Measurements from ENCODE around the gene AJM1.
"Not testable (repeated sequence)": the region's sequence is repeated elsewhere in the genome, so short reads cannot be mapped to it uniquely, and the experiment has no call there.

AJM1 gene

DNA sequence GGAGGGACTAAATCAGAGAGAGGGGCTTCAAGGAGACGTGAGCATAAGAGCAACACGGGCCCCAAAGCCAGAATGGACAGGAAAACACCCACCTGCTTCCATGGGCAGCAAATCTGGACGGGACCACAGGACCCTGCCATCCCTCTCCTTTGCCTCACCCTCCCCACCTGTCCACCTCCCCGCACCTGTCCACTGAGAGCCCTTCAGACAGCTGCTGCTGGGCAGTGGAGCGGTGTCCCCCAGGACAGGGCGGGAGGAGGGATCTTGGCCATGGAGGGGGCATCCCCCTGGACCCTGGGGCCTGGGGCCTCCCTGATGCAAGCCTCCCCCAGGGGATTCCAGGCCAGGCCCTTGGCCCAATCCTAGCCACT, 43.6 kb upstream of the AJM1 start:
- no peak for DNase-seq (ENCODE audit: low read depth)
- TF ChIP-seq, protein P1, sequence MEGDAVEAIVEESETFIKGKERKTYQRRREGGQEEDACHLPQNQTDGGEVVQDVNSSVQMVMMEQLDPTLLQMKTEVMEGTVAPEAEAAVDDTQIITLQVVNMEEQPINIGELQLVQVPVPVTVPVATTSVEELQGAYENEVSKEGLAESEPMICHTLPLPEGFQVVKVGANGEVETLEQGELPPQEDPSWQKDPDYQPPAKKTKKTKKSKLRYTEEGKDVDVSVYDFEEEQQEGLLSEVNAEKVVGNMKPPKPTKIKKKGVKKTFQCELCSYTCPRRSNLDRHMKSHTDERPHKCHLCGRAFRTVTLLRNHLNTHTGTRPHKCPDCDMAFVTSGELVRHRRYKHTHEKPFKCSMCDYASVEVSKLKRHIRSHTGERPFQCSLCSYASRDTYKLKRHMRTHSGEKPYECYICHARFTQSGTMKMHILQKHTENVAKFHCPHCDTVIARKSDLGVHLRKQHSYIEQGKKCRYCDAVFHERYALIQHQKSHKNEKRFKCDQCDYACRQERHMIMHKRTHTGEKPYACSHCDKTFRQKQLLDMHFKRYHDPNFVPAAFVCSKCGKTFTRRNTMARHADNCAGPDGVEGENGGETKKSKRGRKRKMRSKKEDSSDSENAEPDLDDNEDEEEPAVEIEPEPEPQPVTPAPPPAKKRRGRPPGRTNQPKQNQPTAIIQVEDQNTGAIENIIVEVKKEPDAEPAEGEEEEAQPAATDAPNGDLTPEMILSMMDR (IDR thresholded peaks at IDR 0.05; ENCODE audit: control insufficient read depth, insufficient read depth, low read depth, low read length, missing control alignments) = no peak
- H3K4me3 ChIP-seq (ENCODE audit: control insufficient read depth, low read depth, low read length) = no peak overlapping the region

DNA sequence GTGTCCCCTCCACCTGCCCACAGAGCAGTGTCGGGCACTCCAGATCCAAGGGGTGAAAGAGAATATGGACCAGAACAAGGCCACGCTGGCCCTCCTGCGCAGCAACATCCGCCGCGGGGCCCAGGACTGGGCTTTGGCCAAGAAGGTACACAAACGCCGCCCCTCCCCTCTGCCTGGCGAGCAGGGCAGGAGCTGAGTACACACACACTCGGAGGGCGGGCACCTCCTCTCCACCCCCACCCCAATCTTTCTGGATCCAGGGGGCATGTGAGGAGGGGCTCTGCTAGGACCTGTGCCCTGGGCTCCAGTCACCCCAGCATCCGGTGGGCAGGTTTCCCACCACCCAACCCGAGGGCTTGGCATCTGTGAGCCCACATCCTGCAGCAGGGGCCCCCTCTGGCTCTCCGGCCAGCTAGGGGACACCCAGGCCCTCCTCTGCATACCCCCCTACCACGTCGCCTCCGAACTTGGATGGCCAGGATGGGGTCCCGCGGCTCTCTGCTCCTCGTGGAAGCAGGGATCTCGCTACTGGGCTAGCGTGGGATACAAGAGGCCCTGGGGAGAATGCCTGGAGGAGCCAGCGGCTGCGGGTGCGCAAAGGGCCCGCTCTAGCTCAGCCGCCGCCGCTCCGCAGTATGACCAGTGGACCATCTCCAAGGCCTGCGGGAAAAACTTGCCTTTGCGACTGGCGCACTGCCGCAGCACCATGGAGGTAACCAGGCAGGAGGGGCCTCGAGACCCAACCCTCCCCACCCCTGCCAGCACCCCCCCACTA, 43.0 kb upstream of the AJM1 start:
- no peak overlapping the region for H3K4me3 ChIP-seq (ENCODE audit: control insufficient read depth, low read depth, low read length)
- no peak for DNase-seq (ENCODE audit: low read depth)
- TF ChIP-seq, protein P1 (IDR thresholded peaks at IDR 0.05; ENCODE audit: control insufficient read depth, insufficient read depth, low read depth, low read length, missing control alignments) = no peak

DNA sequence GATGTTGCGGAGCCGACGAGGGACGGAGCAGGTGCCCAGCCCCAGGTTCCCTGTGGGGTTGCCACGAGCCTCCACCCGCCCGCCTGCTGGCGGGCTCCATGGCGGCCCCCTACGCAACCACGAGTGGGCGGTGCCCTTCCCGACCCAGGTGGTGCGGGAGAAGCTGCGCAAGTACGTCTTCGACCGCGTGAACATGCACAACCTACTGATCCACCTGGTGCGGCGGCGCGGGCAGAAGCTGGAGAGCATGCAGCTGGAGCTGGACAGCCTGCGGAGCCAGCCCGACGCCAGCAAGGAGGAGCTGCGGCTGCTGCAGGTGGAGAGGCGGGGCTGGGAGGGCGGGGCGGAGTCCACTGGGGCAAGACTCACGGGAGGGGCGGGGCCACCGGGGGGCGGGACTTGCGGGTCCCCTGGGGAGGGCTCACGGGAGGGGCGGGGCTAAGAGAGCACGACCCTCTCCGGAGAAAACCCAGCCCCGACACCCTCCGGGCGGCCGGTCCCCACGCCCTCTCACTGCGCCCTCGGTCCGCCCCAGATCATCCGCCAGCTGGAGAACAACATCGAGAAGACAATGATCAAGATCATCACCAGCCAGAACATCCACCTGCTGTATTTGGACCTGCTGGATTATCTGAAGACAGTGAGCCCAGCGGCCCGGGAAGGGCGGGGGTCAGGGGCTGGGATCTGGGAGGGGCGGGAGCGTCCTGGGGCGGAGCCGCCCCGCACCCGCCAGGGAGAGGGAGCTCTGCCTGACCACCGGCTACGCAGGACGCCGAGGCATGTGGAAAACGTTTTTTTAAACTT, 42.2 kb upstream of the AJM1 start:
- H3K4me3 ChIP-seq (ENCODE audit: control insufficient read depth, low read depth, low read length) = no peak overlapping the region
- no peak for DNase-seq (ENCODE audit: low read depth)
- TF ChIP-seq, protein P1 (IDR thresholded peaks at IDR 0.05; ENCODE audit: control insufficient read depth, insufficient read depth, low read depth, low read length, missing control alignments) = no peak

DNA sequence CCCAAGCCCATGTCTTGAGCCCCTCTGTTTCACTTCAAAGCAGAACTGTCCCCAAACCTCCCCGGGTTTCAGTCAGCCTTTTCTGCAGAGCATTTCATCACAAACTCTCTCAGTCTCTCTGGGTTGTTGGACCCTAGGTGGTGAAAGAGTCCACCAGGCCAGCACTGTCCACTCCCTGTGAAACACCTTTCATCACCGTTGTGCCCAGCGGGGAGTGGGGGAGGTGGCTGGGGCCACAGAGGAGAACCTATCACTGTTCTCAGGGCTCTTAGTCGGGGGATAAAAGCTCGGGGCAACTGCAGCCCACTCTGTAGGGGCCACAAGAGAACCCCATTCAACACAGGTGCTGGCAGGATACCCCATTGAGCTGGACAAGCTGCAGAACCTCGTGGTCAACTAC, 40.0 kb upstream of the AJM1 start:
- no peak for DNase-seq (ENCODE audit: low read depth)
- H3K4me3 ChIP-seq (ENCODE audit: control insufficient read depth, low read depth, low read length) = no peak overlapping the region
- TF ChIP-seq, protein P1 (IDR thresholded peaks at IDR 0.05; ENCODE audit: control insufficient read depth, insufficient read depth, low read depth, low read length, missing control alignments) = no peak

DNA sequence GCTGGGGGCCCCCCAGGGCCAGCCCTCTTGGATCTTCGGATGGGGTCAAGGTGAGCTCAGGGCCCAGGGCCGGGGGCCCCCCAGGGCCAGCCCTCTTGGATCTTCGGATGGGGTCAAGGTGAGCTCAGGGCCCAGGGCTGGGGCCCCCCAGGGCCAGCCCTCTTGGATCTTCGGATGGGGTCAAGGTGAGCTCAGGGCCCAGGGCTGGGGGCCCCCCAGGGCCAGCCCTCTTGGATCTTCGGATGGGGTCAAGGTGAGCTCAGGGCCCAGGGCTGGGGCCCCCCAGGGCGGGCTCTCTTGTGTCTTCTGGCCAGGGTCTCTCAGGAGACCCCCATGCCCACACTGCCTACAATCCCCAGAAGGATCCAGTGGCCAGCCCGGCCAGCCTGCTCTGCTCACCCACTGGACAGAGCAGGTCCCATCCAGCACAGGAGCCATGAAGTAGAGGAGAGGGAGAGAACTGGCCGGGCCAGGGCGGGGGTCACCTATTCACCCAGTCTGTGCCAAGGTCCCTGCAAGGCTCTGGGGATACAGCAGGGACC, 39.2 kb upstream of the AJM1 start:
- DNase-seq (ENCODE audit: low read depth); H3K4me3 ChIP-seq (ENCODE audit: control insufficient read depth, low read depth, low read length): not testable (repeated sequence)

DNA sequence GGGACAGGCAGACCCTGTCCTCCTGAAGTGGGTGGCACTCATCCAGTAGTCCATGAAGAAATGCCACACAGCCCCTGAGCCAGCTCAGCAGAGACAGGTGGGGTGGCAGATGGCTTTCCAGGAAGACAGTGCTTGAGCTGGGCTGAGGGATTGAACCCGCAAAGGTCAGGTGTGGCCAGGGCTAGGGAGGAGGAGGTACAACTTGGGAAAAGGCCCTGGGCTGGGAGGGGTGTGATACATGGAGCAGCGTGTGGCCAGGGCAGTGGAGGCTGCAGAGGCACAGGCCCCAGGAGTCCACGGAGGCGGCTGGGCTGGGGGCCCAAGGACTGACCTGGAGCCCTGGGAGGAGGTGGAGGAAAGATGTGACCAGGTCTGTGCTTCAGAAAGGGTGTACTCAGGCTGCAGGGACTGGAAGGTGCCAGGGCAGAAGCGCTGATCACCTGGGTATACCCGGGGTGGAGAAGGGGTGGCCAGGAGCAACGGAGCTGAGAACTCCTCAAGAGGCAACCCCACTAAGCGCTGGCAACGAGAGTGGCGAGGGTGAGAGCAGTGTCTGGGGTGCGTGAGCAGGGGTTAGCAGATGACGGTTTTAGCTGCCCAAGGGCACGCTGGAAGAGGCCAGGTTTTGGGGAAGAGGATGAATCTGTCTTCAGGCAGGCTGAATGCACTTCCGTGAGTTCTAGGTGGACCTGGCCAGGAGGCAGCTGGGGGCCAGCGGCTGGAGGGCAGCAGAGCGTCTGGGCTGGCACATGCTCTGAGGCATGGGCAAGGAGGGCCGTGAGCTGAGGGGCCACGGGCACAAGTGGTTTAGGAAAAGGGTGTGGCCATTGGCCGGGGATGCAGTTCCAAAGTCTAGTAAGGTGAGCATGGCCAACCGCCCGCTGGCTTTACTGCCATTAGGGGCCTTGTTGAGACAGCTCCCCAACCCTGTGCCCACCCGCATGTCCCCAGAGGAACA, 38.4 kb upstream of the AJM1 start:
- H3K4me3 ChIP-seq (ENCODE audit: control insufficient read depth, low read depth, low read length) = no peak overlapping the region
- TF ChIP-seq, protein P1 (IDR thresholded peaks at IDR 0.05; ENCODE audit: control insufficient read depth, insufficient read depth, low read depth, low read length, missing control alignments) = no peak
- DNase-seq (ENCODE audit: low read depth) = no peak
